Smooth muscle cell (in vitro differentiated cells): ENCODE results near the gene EPS8L1. TPM values are rescaled to one million over a fixed set of nuclear protein-coding genes. Genes with fewer than 3 reads are reported as not detected.
"Not testable (repeated sequence)": the region's sequence is repeated elsewhere in the genome, so short reads cannot be mapped to it uniquely, and the experiment has no call there.

ENCODE experiments used
- DNase-seq: peaks from one replicate; lab custom pipeline; 2025; ENCODE audit not compliant: unreplicated experiment; lab: John Stamatoyannopoulos, UW
- H2AFZ ChIP-seq: fragments of 200-600 bp; sonication (generic); 2 replicates; pipeline ENCODE4 v1.6.0; 2016; ENCODE audit warnings: antibody characterized with exemption, low read depth, mild to moderate bottlenecking
- H3F3A ChIP-seq: fragments of 200-600 bp; sonication (generic); 2 replicates; pipeline ENCODE4 v1.6.0; 2017; ENCODE audit warnings: antibody characterized with exemption, low read depth
- H3K27ac ChIP-seq: fragments of 200-600 bp; sonication (generic); 2 replicates; pipeline ENCODE4 v1.5.1; 2016; ENCODE audit warnings: low read depth, mild to moderate bottlenecking
- H3K27me3 ChIP-seq: fragments of 200-600 bp; sonication (generic); 2 replicates; pipeline ENCODE4 v1.6.1; 2016; ENCODE audit warnings: low read depth, mild to moderate bottlenecking
- H3K36me3 ChIP-seq: fragments of 200-600 bp; sonication (generic); 2 replicates; pipeline ENCODE4 v1.5.1; 2016; ENCODE audit warnings: low read depth
- H3K4me1 ChIP-seq: fragments of 200-600 bp; sonication (generic); 2 replicates; pipeline ENCODE4 v1.5.1; 2016; ENCODE audit warnings: low read depth
- H3K4me2 ChIP-seq: fragments of 200-600 bp; sonication (generic); 2 replicates; pipeline ENCODE4 v1.6.0; 2016; ENCODE audit warnings: mild to moderate bottlenecking
- H3K4me3 ChIP-seq: fragments of 200-600 bp; sonication (generic); 2 replicates; pipeline ENCODE4 v1.5.1; 2016; ENCODE audit warnings: mild to moderate bottlenecking
- H3K79me2 ChIP-seq: fragments of 200-600 bp; sonication (generic); 2 replicates; pipeline ENCODE4 v1.6.0; 2016; ENCODE audit warnings: low read depth, mild to moderate bottlenecking
- H3K9ac ChIP-seq: fragments of 200-600 bp; sonication (generic); 2 replicates; pipeline ENCODE4 v1.6.0; 2016; ENCODE audit warnings: low read depth
- H3K9me3 ChIP-seq: fragments of 200-600 bp; sonication (generic); replicated peaks from 2 replicates; pipeline ENCODE4 v1.5.1; 2016; ENCODE audit warnings: low read depth
- H4K20me1 ChIP-seq: fragments of 200-600 bp; sonication (generic); 2 replicates; pipeline ENCODE4 v1.6.0; 2016; ENCODE audit warnings: low read depth
- WGBS: methylation state at CpG from one replicate; pipeline ENCODE4 v1.1.7; 2016; ENCODE audit warnings: low lambda C conversion rate; 5-methylcytosine and 5-hydroxymethylcytosine counted together
- polyA plus RNA-seq: library from polyadenylated mRNA; unstranded; fragments of >200 nt; fragmentation: Nextera tagmentation; extraction: Ambion mirVana; gene quantifications from 2 replicates; pipeline ENCODE4 v1.2.1, GENCODE V29; 2016
- total RNA-seq: library from RNA; depleted of rRNA; stranded (reverse); fragments of >200 nt; gene quantifications from 2 replicates; pipeline ENCODE4 v1.2.3, GENCODE V29; 2014
- TF ChIP-seq, protein P1 (sequence below): fragments of 200-600 bp; sonication (generic); IDR thresholded peaks from 2 replicates; pipeline ENCODE4 v1.5.1; 2017; ENCODE audit warnings: borderline replicate concordance, mild to moderate bottlenecking, antibody characterized with exemption; ENCODE audit not compliant: insufficient read depth, poor library complexity, severe bottlenecking

EPS8L1 gene
- total and polyA plus RNA-seq, 2 experiments from 2014 or later = 16.8 to 32.9 TPM

DNA sequence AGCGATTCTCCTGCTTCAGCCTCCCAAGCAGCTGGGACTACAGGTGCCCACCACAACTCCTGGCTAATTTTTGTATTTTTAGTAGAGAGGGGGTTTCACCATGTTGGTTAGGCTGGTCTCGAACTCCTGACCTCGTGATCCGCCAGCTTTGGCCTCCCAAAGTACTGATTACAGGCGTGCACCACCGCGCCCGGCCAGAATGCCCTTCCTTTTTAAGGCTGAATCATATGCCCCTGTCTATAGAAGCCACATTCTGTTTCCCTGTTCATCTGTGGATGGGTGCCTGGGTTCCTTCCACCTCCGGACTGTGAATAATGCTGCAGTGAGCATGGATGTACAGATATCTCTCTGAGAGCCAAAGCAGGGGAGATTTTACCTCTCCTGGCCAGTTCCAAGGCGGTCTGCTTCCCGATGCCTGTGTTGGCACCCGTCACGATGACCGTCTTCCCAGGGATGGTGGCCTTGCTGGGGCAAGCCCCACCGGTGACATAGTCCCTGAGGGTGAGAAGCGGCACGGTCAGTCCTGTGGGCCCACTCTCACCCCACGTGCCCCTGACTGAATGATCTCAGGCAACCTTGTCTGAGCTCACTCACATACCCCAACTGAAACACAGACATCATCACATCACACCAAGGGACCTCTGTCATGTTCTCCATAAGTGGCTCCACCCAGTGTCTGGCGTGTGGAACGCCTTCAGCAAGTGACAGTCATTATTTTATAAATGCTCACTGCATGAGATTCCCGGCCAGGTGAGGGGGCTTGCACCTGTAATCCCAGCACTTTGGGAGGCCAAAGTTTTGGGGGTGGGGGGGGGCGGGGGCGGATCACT, 16.7 kb upstream of the EPS8L1 start:
- 98% methylated on average over 23 of the region's 23 CpGs for WGBS

DNA sequence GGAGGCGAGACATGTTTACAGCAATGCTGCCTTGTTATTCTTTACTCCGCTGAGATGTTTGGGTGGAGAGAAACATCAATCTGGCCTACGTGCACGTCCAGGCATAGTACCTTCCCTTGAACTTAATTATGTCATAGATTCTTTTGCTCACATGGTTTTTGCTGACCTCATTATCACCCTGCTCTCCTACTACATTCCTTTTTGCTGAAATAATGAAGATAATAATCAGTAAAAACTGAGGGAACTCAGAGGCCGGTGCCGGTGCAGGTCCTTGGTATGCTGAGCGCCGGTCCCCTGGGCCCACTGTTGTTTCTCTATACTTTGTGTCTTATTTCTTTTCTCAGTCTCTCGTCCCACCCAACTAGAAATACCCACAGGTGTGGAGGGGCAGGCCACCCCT, 15.4 kb upstream of the EPS8L1 start:
- H3K4me3 ChIP-seq, H3F3A ChIP-seq, H3K79me2 ChIP-seq, H3K9ac ChIP-seq, H4K20me1 ChIP-seq, H3K9me3 ChIP-seq, DNase-seq, H3K4me1 ChIP-seq, H2AFZ ChIP-seq, H3K27me3 ChIP-seq: not testable (repeated sequence)
- WGBS = 61% methylated on average over 9 of the region's 9 CpGs
- Histone ChIP-seq H3K4me2 (peak overlapping the region; percentile 22), H3K27ac (peak overlapping the region; percentile 87), H3K36me3 (peaks cover 12% of the 10 kb centered on the region)

More for the DNA sequence above, 16.7 kb upstream of the EPS8L1 start:
- Histone ChIP-seq H3K9ac (no peak overlapping the region), H3K27me3 (no peaks in the 10 kb centered on the region), H4K20me1 (no peaks in the 10 kb centered on the region), H3K4me3 (no peak overlapping the region), H3K36me3 (peaks cover 18% of the 10 kb centered on the region), H3K4me1 (no peaks in the 10 kb centered on the region), H3K4me2 (no peak overlapping the region), H3F3A (no peaks in the 10 kb centered on the region), H2AFZ (no peak overlapping the region), H3K27ac (peak overlapping the region; percentile 87), H3K9me3 (no peaks in the 10 kb centered on the region), H3K79me2 (no peaks in the 10 kb centered on the region)
- no peak for DNase-seq
- TF ChIP-seq, protein P1, sequence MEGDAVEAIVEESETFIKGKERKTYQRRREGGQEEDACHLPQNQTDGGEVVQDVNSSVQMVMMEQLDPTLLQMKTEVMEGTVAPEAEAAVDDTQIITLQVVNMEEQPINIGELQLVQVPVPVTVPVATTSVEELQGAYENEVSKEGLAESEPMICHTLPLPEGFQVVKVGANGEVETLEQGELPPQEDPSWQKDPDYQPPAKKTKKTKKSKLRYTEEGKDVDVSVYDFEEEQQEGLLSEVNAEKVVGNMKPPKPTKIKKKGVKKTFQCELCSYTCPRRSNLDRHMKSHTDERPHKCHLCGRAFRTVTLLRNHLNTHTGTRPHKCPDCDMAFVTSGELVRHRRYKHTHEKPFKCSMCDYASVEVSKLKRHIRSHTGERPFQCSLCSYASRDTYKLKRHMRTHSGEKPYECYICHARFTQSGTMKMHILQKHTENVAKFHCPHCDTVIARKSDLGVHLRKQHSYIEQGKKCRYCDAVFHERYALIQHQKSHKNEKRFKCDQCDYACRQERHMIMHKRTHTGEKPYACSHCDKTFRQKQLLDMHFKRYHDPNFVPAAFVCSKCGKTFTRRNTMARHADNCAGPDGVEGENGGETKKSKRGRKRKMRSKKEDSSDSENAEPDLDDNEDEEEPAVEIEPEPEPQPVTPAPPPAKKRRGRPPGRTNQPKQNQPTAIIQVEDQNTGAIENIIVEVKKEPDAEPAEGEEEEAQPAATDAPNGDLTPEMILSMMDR = no peak

DNA sequence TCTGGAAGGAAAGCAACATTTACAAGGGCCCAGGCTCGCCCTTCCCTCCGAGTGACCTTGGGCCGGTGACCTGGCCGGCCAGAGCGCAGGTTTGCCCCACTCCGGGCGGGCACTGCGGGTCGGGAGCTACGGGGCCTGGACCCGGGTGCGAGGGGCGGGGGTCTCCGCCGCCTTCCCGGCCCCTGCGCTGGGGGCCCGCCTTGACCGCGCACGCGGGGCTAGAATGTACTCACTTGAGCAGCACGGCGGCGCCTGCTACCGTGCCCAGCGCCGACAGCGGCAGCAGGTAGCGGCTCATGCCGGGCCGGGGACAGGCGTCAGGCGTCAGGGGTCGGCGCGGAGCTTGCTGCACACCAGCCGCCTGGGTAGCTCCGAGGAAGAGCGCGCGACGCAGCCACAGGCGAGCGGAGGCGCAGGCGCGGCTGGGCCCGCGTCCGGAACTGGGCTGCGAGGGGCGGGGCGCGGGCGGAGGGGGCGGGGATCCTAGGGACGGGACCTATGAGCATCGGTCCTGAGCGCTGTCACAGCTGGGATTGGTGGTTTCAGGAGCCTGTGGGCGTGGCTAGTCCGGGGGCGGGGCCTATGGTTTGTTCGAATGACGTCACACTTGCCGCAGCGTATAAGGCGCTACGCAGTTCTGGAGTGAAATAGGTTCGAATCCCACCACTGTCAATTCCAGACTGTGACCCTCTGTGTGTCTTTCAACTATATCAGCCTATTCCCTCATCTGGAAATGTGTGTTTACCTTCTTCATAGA, 12.8 kb upstream of the EPS8L1 start, which contains the start of gene RDH13:
RDH13 (minus strand) TSS at position 414 of the 757 bp plus-strand sequence; CDS start at position 298, 116 bp downstream.
- Histone ChIP-seq H3K4me3 (peak within 1 kb of the TSS; percentile 92), H3K4me2 (peak within 1 kb of the TSS; percentile 100), H3K9ac (peak within 1 kb of the TSS; percentile 86), H3K36me3 (no peaks in the 10 kb centered on the region), H3K27ac (no peak within 1 kb of the TSS), H2AFZ (peak within 1 kb of the TSS; percentile 84), H3K79me2 (no peaks in the 10 kb centered on the region), H3K27me3 (peaks cover 13% of the 10 kb centered on the region), H3K9me3 (no peaks in the 10 kb centered on the region), H4K20me1 (no peaks in the 10 kb centered on the region), H3K4me1 (no peaks in the 10 kb centered on the region), H3F3A (no peaks in the 10 kb centered on the region)
- WGBS = 2% methylated on average over 54 of the region's 70 CpGs
- peak; percentile 88 for DNase-seq
- TF ChIP-seq, protein P1 = no peak

DNA sequence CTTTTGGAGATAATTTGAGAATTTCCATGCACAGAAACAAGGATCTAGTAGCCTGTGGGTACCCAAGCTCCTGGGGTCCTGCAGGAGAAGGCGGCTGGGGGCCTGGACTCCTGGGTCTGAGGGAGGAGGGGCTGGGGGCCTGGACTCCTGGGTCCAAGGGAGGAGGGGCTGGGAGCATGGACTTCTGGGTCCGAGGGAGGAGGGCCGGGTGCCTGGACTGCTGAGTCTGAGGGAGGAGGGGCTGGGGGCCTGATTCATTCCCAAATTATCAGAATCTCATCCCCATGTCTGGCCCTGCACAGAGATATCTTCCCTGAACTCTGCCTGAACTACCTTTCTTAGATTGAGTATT, 12.2 kb upstream of the EPS8L1 start:
- Histone ChIP-seq H3K36me3 (no peaks in the 10 kb centered on the region), H2AFZ (no peak overlapping the region), H3K9me3 (no peaks in the 10 kb centered on the region), H3K9ac (no peak overlapping the region), H3K27ac (no peak overlapping the region), H3F3A (no peaks in the 10 kb centered on the region), H4K20me1 (no peaks in the 10 kb centered on the region), H3K4me3 (peak overlapping the region; percentile 92), H3K79me2 (no peaks in the 10 kb centered on the region), H3K4me2 (peak overlapping the region; percentile 48), H3K4me1 (no peaks in the 10 kb centered on the region), H3K27me3 (peaks cover 17% of the 10 kb centered on the region)
- TF ChIP-seq, protein P1 = no peak
- no peak for DNase-seq
- 85% methylated on average over 3 of the region's 3 CpGs for WGBS

DNA sequence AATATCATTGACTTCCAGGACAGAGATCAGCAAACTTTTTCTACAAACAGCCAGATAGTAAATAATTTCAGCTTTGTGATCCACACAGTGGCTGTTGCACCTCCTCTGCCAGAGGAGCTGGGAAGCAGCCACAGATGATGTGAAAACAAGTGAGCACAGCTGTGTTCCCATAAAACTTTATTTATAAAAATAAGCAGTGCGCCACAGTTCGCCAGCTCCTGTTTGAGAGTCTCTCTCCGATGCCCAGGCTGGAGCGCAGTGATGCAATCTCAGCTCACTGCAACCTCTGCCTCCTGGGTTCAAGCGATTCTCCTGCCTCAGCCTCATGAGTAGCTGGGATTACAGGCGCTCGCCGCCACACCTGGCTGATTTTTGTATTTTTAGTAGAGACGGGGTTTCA, 10.2 kb upstream of the EPS8L1 start:
- not testable (repeated sequence) for H3F3A ChIP-seq, H4K20me1 ChIP-seq, DNase-seq, H3K27ac ChIP-seq, H3K79me2 ChIP-seq, H3K36me3 ChIP-seq, H3K4me2 ChIP-seq, H3K9me3 ChIP-seq, H3K9ac ChIP-seq, H2AFZ ChIP-seq, H3K4me3 ChIP-seq, H3K4me1 ChIP-seq
- H3K27me3 ChIP-seq = peaks cover 33% of the 10 kb centered on the region
- WGBS = 89% methylated on average over 9 of the region's 9 CpGs
